Small intestine (tissue), 7 donors: Measurements from ENCODE around the gene MLXIPL. TPM values are rescaled to one million over a fixed set of nuclear protein-coding genes. Genes with fewer than 3 reads are reported as not detected.
"Not testable (repeated sequence)": the region's sequence is repeated elsewhere in the genome, so short reads cannot be mapped to it uniquely, and the experiment has no call there.

Experiments used
- DNase-seq, 2 donors: peaks; one replicate each; pipeline versions ENCODE4 v3.0.0 to v3.0.0-alpha.2; 2013
- FAIRE-seq: peaks from 2 replicates; lab custom pipeline; 2012; peaks lifted over from hg19 to GRCh38; lab: Jason Lieb, UNC
- H3K27ac ChIP-seq, 3 donors: one replicate each; pipeline ENCODE4 v1.5.1; 2013; ENCODE audit warnings: low read length in 2 of 3, mild to moderate bottlenecking in 2 of 3, control low read depth in 1 of 3, inconsistent platforms in 1 of 3, low read depth in 1 of 3, moderate library complexity in 1 of 3
- H3K27me3 ChIP-seq, 3 donors: one replicate each; pipeline ENCODE4 v1.6.1; 2013; ENCODE audit warnings: low read length in 3 of 3, inconsistent platforms in 1 of 3; ENCODE audit not compliant: control insufficient read depth in 3 of 3, insufficient read depth in 3 of 3
- H3K36me3 ChIP-seq, 3 donors: one replicate each; pipeline ENCODE4 v1.6.1; 2013; ENCODE audit warnings: low read length in 3 of 3, inconsistent platforms in 1 of 3, low read depth in 1 of 3, mild to moderate bottlenecking in 1 of 3, moderate library complexity in 1 of 3; ENCODE audit not compliant: control insufficient read depth in 3 of 3, insufficient read depth in 2 of 3
- H3K4me1 ChIP-seq, 3 donors: one replicate each; pipeline ENCODE4 v1.6.1; 2013; ENCODE audit warnings: low read length in 2 of 3, inconsistent platforms in 1 of 3, low read depth in 1 of 3, mild to moderate bottlenecking in 1 of 3, moderate library complexity in 1 of 3; ENCODE audit not compliant: control insufficient read depth in 3 of 3, insufficient read depth in 2 of 3
- H3K4me3 ChIP-seq, 3 donors: one replicate each; pipeline ENCODE4 v1.5.1; 2013; ENCODE audit warnings: low read length in 3 of 3, control low read depth in 1 of 3, inconsistent platforms in 1 of 3, low read depth in 1 of 3, mild to moderate bottlenecking in 1 of 3, moderate library complexity in 1 of 3
- H3K9me3 ChIP-seq, 2 donors: one replicate each; pipeline ENCODE4 v1.6.1; 2013; ENCODE audit warnings: low read depth in 1 of 2, low read length in 1 of 2; ENCODE audit not compliant: control insufficient read depth in 2 of 2, insufficient read depth in 1 of 2
- WGBS, 3 donors: extraction: QIAGEN DNeasy Blood & Tissue Kit; methylation state at CpG; one replicate each; pipeline ENCODE4 v1.1.7; 2013; 5-methylcytosine and 5-hydroxymethylcytosine counted together
- polyA plus RNA-seq, 4 donors: library from polyadenylated mRNA; stranded (reverse) in 3 of 4; unstranded in 1 of 4; fragments of 200-250 nt in 3 of 4; fragments of 120-200 nt in 1 of 4; gene quantifications; one replicate each; pipeline versions ENCODE4 v1.2.1 to v1.2.3, GENCODE V29; 2013
- donor health status: healthy with polysubstance abuse.
- donor health status: control.
- donor health status: control.
- donor health status: Bipolar disorder and iron deficiency.
- donor health status: healthy.

The MLXIPL gene
- polyA plus RNA-seq, 4 donors = 95.8 to 208 (median 128) TPM

DNA sequence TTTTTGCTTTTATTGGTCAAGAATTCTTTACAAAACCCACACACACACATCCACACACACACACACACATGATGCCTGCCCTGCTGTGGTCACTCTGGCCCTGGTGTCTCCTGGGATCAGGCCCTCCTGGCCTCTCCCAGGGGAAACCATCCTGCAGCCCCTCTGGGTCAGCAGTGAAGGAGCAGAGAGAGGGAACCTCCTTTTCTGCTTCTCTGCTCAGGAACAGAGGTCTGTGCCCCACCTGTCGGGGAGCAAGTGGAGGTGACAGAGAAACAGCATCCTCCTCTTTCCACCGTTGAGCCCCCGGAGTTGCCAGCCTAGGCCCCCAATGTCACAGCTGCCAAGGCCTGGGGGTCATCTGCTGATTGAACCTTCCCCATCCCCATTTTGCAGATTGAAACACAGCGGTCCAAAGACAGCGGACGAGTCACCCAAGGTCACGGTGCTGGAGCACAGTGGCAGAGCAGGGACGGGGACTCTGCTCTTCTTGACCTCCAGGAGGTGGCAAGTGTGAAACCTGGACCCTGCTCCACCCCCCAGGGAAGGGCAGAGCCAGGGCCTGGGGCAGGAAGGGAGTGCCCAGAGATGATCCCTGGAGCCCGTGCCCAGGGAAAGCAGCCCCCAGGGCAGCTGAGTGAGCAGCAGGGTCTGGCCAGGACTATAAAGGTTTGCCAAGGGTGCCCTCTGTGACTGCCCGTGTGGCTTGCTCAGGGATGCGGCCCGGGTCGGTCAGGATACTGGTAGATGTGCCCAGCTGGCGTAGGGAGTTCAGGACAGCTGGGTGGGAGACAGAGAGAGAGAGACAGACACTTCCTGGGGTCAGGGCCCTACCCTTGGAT lies 30.9 kb downstream of the MLXIPL start:
- H3K4me1 ChIP-seq = no peaks in the 10 kb centered on the region
- DNase-seq (no peak), FAIRE-seq (no peak)
- H3K36me3 ChIP-seq = peaks cover 0 to 37% (median 1%) of the 10 kb centered on the region in 3 donors
- no peaks in the 10 kb centered on the region for H3K27me3 ChIP-seq
- H3K9me3 ChIP-seq = no peaks in the 10 kb centered on the region
- WGBS, 3 donors = 69 to 72% (median 71%) methylated on average over 14 of the region's 14 CpGs
- H3K4me3 ChIP-seq = no peak overlapping the region
- H3K27ac ChIP-seq = no peak overlapping the region

DNA sequence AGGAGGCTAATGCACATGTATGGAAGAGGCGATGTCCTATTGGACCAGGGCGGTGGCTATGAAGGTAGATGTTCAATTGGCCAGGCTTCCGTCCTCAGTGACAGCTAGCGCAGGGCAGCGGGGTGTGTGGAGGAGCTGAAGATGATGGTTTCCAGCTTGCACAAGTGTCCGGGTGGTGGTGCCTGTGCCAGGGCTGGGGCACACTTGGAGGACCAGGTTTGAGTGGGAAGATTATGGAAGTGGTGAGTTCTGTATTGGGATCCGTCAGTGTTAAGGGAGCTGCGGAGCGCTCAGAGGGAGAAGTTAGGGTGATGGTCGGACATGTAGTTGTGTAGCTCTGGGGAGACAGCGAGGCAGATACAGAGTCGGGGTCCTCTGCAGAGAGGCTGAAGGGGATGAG lies 37.4 kb downstream of the MLXIPL start:
- no peaks in the 10 kb centered on the region for H3K9me3 ChIP-seq
- H3K4me1 ChIP-seq = peaks cover 0 to 8% (median 0%) of the 10 kb centered on the region in 3 donors
- no peaks in the 10 kb centered on the region for H3K36me3 ChIP-seq
- peak overlapping the region in 1 of 3 donors; percentile 26 for H3K27ac ChIP-seq
- no peaks in the 10 kb centered on the region for H3K27me3 ChIP-seq
- FAIRE-seq = no peak
- no peak for DNase-seq
- H3K4me3 ChIP-seq = no peak overlapping the region
- 79 to 93% (median 87%) methylated on average over 12 of the region's 12 CpGs for WGBS, 3 donors

DNA sequence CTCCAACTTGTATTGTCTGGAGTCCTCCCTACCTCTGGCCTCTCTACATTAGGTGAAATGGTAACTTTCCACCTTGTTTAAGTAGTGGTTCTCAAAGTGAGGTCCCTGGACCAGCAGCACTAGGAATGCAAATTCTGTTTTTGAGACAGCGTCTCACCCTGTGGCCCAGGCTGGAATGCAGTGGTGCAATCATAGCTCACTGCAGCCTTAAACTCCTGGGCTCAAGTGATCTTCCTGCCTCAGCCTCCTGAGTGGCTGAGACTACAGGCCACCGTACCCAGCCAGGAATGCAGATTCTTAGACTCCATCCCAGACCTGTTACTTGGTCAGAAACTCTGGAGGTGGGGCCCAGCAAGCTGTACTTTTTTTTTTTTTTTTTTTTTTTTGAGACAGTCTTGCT lies 39.1 kb downstream of the MLXIPL start:
- Histone ChIP-seq H3K27me3 (no peaks in the 10 kb centered on the region), H3K4me1 (peaks cover 0 to 10% (median 0%) of the 10 kb centered on the region in 3 donors), H3K9me3 (no peaks in the 10 kb centered on the region), H3K27ac (no peak overlapping the region), H3K4me3 (no peak overlapping the region), H3K36me3 (no peaks in the 10 kb centered on the region)
- FAIRE-seq (no peak), DNase-seq (no peak)
- 52 to 67% (median 58%) methylated on average over 2 of the region's 2 CpGs for WGBS, 3 donors

DNA sequence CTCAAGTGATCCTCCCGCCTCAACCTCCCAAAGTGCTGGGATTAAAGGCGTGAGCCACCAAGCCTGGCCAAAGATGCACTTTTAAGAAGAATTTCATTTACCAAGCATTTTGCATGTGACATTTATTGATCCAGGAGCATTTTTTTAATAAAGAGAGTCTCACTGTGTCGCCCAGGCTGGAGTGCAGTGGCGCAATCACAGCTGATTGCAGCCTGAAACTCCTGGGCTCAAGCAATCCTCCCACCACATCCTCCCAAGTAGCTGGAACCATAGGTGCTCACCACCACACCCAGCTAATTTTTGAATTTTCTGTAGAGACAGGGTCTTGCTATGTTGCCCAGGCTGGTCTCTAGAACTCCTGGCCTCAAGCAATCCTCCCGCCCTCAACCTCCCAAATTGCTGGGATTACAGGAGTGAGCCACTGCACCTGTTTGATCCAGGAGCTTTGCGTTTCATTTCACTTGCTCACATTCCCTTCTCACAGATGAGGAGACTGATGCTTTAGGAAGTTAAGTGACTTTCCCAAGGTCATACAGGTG lies 41.6 kb downstream of the MLXIPL start:
- Histone ChIP-seq H3K36me3 (no peaks in the 10 kb centered on the region), H3K27me3 (no peaks in the 10 kb centered on the region), H3K4me1 (peaks cover 0 to 11% (median 0%) of the 10 kb centered on the region in 3 donors), H3K9me3 (peaks cover 0 to 2% of the 10 kb centered on the region in 2 donors), H3K27ac (no peak overlapping the region), H3K4me3 (no peak overlapping the region)
- DNase-seq (no peak), FAIRE-seq (no peak)
- WGBS, 3 donors = 82 to 95% (median 92%) methylated on average over 6 of the region's 6 CpGs

DNA sequence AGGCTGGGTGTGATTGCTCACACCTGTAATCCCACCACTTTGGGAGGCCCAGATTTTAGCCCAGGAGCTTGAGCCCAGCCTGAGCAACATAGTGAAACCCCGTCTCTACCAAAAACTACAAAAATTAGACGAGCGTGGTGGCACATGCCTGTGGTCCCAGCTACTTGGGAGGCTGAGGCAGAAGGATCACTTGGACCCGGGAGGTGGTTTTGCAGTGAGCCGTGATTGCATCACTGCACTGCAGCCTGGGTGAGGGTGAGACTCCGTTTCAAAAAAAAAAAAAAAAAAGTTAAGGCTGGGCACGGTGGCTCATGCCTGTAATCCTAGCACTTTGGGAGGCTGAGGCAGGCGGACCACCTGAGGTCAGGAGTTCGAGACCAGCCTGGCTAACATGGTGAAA lies 43.3 kb downstream of the MLXIPL start:
- not testable (repeated sequence) for H3K4me3 ChIP-seq, H3K27me3 ChIP-seq, H3K27ac ChIP-seq, FAIRE-seq, DNase-seq, H3K36me3 ChIP-seq, H3K9me3 ChIP-seq
- peaks cover 0 to 16% (median 7%) of the 10 kb centered on the region in 3 donors for H3K4me1 ChIP-seq
- WGBS, 3 donors = 66 to 80% (median 74%) methylated on average over 8 to 9 of the region's 9 CpGs

DNA sequence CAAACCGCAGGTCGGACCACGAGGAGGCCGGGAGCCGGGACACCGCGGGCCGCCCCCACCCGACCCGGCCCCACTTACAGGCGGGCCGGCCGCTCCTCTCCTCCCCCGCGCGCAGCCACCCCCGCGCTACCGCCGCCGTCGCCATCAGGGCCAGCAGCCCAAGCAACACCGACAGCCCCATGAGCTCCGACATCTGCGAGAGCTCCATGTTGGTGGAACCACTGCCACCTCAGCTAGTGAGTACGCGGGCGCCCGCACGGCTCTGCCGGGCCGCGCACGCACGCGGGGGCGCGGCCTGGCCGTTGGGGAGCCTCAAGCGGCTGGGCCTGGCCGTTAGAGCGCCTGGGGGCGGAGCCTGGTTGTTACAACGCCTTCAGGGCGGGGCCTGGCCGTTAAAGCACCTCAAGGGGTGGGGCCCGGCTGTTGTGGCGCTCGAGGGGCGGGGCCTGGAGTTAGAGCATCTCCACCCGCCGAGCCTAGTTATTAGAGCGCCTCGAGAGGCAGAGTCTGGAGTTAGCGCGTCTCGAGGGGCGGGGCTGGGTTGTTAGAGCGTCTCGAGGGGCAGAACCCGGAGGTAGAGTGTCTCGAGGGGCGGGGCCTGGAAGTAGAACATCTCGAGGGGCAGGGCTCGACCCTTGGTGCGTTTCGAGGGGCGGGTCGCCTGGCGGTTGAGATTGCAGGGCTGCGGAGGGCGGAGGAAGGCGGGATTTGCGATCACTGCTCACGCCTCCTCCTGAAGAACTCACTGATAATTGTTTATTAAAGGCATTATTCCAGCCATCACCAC lies 45.8 kb downstream of the MLXIPL start, which contains the start of gene TBL2:
TBL2 (minus strand) TSS at position 238 of the 787 bp plus-strand sequence; CDS start at position 208, 30 bp downstream.
- DNase-seq (peak; percentile 99 to 100), FAIRE-seq (no peak)
- H3K36me3 ChIP-seq = peaks cover 4 to 33% (median 5%) of the 10 kb centered on the region in 3 donors
- WGBS, 3 donors = 0 to 1% (median 1%) methylated on average over 52 to 75 of the region's 75 CpGs
- H3K27ac ChIP-seq = peak within 1 kb of the TSS; percentile 78 to 94 (median 93)
- no peaks in the 10 kb centered on the region for H3K27me3 ChIP-seq
- peaks cover 0 to 16% (median 7%) of the 10 kb centered on the region in 3 donors for H3K4me1 ChIP-seq
- peaks cover 0 to 2% of the 10 kb centered on the region in 2 donors for H3K9me3 ChIP-seq
- H3K4me3 ChIP-seq = peak within 1 kb of the TSS; percentile 82 to 99 (median 86)

DNA sequence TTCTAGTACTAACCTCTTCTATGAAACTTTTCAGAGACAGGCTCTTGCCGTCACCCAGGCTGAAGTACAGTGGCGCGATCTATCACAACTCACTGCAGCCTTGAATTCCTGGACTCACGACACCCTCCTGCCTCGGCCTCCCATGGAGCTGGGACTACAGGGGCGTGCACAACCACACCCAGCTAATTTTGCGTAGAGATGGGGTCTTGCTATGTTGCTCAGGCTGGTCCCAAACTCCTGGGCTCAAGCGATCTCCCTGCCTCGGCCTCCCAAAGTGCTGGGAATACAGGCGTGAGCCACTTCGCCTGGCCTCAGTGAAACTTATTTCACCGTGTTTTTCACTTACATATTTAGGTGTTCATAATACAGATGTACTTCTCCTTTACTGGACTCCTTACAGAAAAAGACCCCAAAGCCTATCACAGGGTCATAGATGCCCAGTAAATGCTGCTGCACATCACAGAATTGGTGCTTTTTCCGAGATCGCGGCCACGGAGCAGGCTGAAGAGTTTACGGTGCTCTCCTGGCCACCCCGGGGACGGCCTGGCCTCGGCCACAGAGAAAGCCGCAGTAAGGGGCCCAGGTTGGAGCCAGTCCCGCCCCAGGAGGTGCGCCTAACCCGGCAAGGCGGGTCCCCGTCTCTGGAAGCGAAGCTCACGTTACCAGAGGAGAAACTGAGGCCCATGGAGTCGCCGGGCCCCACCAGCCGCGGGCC lies 46.5 kb downstream of the MLXIPL start:
- WGBS, 3 donors = 5 to 10% (median 7%) methylated on average over 31 to 32 of the region's 32 CpGs
- H3K4me3 ChIP-seq = peak overlapping the region; percentile 82 to 99 (median 86)
- peak; percentile 48 to 53 for DNase-seq
- H3K27ac ChIP-seq = peak overlapping the region; percentile 78 to 94 (median 93)
- H3K36me3 ChIP-seq = peaks cover 7 to 40% (median 8%) of the 10 kb centered on the region in 3 donors
- H3K27me3 ChIP-seq = no peaks in the 10 kb centered on the region
- peaks cover 0 to 16% (median 7%) of the 10 kb centered on the region in 3 donors for H3K4me1 ChIP-seq
- no peak for FAIRE-seq
- H3K9me3 ChIP-seq = peaks cover 0 to 9% of the 10 kb centered on the region in 2 donors
